GM12878 (cell line): Measurements from ENCODE around the gene TBXA2R. TPM values are rescaled to one million over a fixed set of nuclear protein-coding genes. Genes with fewer than 3 reads are reported as not detected.

Experiments used
- ATAC-seq: fragments of 200-7000 bp; cut with Tn5 transposase; 3 replicates; pipeline ENCODE4 v1.9.1; 2020; ENCODE audit warnings: mild to moderate bottlenecking, moderate library complexity
- BruUV-seq: library from RNA; stranded (reverse); fragments of 400-500 nt; replicated peaks from 2 replicates; lab custom pipeline; 2021; lab: Mats Ljungman, UMichigan
- CTCF ChIA-PET: fragments of 300-600 bp; sonication (Branson Sonifier 250); formaldehyde crosslinking; extraction: SDS; loops from one replicate; lab custom pipeline; 2021; ENCODE audit warnings: inconsistent platforms; lab: Yijun Ruan, JAX
- POLR2A ChIA-PET: fragments of 350-600 bp; formaldehyde crosslinking; extraction: SDS; loops from one replicate; lab custom pipeline; 2021; ENCODE audit warnings: inconsistent platforms; lab: Charles Lee
- RAD21 ChIA-PET: fragments of 300-600 bp; sonication (Branson Sonifier 250); formaldehyde crosslinking; loops from one replicate; lab custom pipeline; 2023; ENCODE audit warnings: antibody characterized with exemption; ENCODE audit not compliant: unreplicated experiment; lab: Charles Lee
- SMC1A ChIA-PET: fragments of 300-600 bp; sonication (Branson Sonifier 250); formaldehyde crosslinking; loops from one replicate; lab custom pipeline; 2023; ENCODE audit not compliant: unreplicated experiment, uncharacterized antibody; lab: Charles Lee
- DNase-seq: peaks from one replicate; pipeline ENCODE4 v3.0.0-alpha.2; 2011; ENCODE audit warnings: low read depth, low spot score
- FAIRE-seq: peaks from 3 replicates; lab custom pipeline; 2011; peaks lifted over from hg19 to GRCh38; lab: Jason Lieb, UNC
- H2AFZ ChIP-seq: 2 replicates; pipeline ENCODE4 v1.6.0; 2011; ENCODE audit warnings: low read depth, low read length, control low read depth; ENCODE audit not compliant: control insufficient read depth
- H3K27ac ChIP-seq: 2 replicates; pipeline ENCODE4 v1.5.1; 2011; ENCODE audit warnings: control low read depth; ENCODE audit not compliant: control insufficient read depth, insufficient read depth
- H3K27me3 ChIP-seq, 2 experiments: replicated peaks in 1 of 2; 2 replicates each; pipeline versions ENCODE4 v1.6.0 to v1.6.1; 2011; ENCODE audit warnings: low read length in 1 of 2; ENCODE audit not compliant: control insufficient read depth in 2 of 2, insufficient read depth in 2 of 2
- H3K36me3 ChIP-seq, 2 experiments: 2 replicates each; pipeline ENCODE4 v1.5.1; 2011; ENCODE audit warnings: low read length in 1 of 2; ENCODE audit not compliant: control insufficient read depth in 2 of 2, insufficient read depth in 2 of 2
- H3K4me1 ChIP-seq: 2 replicates; pipeline ENCODE4 v1.6.1; 2011; ENCODE audit warnings: mild to moderate bottlenecking, low read length, moderate library complexity, mixed read lengths; ENCODE audit not compliant: control insufficient read depth, insufficient read depth
- H3K4me2 ChIP-seq: 2 replicates; pipeline ENCODE4 v1.6.0; 2011; ENCODE audit warnings: control low read depth; ENCODE audit not compliant: control insufficient read depth, insufficient read depth
- H3K4me3 ChIP-seq: fragments of 200-600 bp; sonication (generic); 2 replicates; pipeline ENCODE4 v1.5.1; 2016
- H3K79me2 ChIP-seq: 2 replicates; pipeline ENCODE4 v1.6.0; 2011; ENCODE audit warnings: low read length; ENCODE audit not compliant: control insufficient read depth, insufficient read depth
- H3K9ac ChIP-seq: 2 replicates; pipeline ENCODE4 v1.8.0; 2011; ENCODE audit warnings: low read length, control low read depth, mixed read lengths; ENCODE audit not compliant: control insufficient read depth, insufficient read depth
- H3K9me3 ChIP-seq: replicated peaks from 3 replicates; pipeline ENCODE4 v1.5.1; 2011; ENCODE audit warnings: mild to moderate bottlenecking, low read length; ENCODE audit not compliant: control insufficient read depth, insufficient read depth
- H4K20me1 ChIP-seq: 2 replicates; pipeline ENCODE4 v1.6.0; 2011; ENCODE audit not compliant: control insufficient read depth, insufficient read depth
- BACH1 ChIP-seq: fragments of 450-650 bp; IDR thresholded peaks from 2 replicates; pipeline ENCODE4 v1.6.1; 2017; ENCODE audit warnings: mild to moderate bottlenecking, borderline replicate concordance
- POLR2A ChIP-seq: IDR thresholded peaks from 2 replicates; pipeline ENCODE4 v1.6.1; 2011; ENCODE audit warnings: low read depth, mild to moderate bottlenecking, low read length
- YY1 ChIP-seq: IDR thresholded peaks from 2 replicates; pipeline ENCODE4 v1.6.1; 2011; ENCODE audit warnings: low read depth, mild to moderate bottlenecking, low read length
- WGBS: methylation state at CpG from one replicate; pipeline ENCODE4 v1.1.6; 2016; ENCODE audit warnings: low lambda C conversion rate; ENCODE audit not compliant: insufficient replicate concordance, insufficient coverage; ENCODE audit errors: missing lambda C conversion rate; 5-methylcytosine and 5-hydroxymethylcytosine counted together
- in situ Hi-C: fragments of 300-500 bp; cut with MboI; formaldehyde crosslinking; loops from 9 replicates; pipeline ENCODE4 v1.14.3; 2018; ENCODE audit warnings: mixed read lengths
- intact Hi-C: fragments of 100-400 bp; cut with micrococcal nuclease; formaldehyde crosslinking; loops from one replicate; pipeline ENCODE4 v1.14.2; 2022; ENCODE audit not compliant: unreplicated experiment
- polyA plus RNA-seq, 11 experiments: library from polyadenylated mRNA; depleted of rRNA in 4 of 11; unstranded in 6 of 11; stranded (reverse) in 5 of 11; fragments of >200 nt; fragmentation: Nextera tagmentation in 4 of 11; fragmentation: Illumina TruSeq in 1 of 11; extraction: Ambion mirVana in 4 of 11; extraction: Trizol in 1 of 11; gene quantifications; 1 replicate in 1 of 11; 2 replicates in 10 of 11; pipeline versions ENCODE4 v1.2.1 to v1.2.3, GENCODE V29; 2011 to 2016; ENCODE audit warnings: inconsistent platforms in 2 of 11, missing spikeins in 2 of 11, low read depth in 1 of 11
- total RNA-seq, 4 experiments: library from RNA; depleted of rRNA in 3 of 4; stranded (reverse); fragments of >200 nt in 3 of 4; fragmentation: Illumina TruSeq in 1 of 4; extraction: Trizol in 1 of 4; gene quantifications; 2 replicates each; pipeline versions ENCODE4 v1.2.1 to v1.2.3, GENCODE V29; 2013 to 2021

The TBXA2R gene
- total and polyA plus RNA-seq, 10 of the 15 experiments (the other 5 are each of a cell fraction or from before 2014, with no cell fraction given): 0.03 TPM; not detected in 8

- Histone ChIP-seq H3K4me3 (no peak overlapping the region), H3K27ac (no peak overlapping the region), H3K9me3 (no peaks in the 10 kb centered on the region), H3K36me3 (peaks cover 0 to 16% of the 10 kb centered on the region in 2 experiments; a peak in 3 of 4 replicates), H3K4me2 (no peak overlapping the region), H3K4me1 (no peaks in the 10 kb centered on the region), H3K79me2 (no peaks in the 10 kb centered on the region), H3K9ac (no peak overlapping the region), H3K27me3 (no peaks in the 10 kb centered on the region), H2AFZ (no peak overlapping the region), H4K20me1 (no peaks in the 10 kb centered on the region)
- in situ Hi-C loops (no loop called here), intact Hi-C loops (no loop called here)
- TF ChIP-seq POLR2A (peak; percentile 54; the same call in 1 of the 2 replicates), BACH1 (no peak)
- POLR2A ChIA-PET: no interaction called here
- no TSS peak for BruUV-seq
- CTCF ChIA-PET: interaction anchor here (1.8 kb wide), 1 partner anchor 70 kb away, joined by 6 read pairs; no protein-coding TSS in a partner anchor
- no peak for DNase-seq
- 88% methylated on average over 25 of the region's 26 CpGs for WGBS
- no peak for FAIRE-seq
- RAD21 ChIA-PET: no interaction called here
- SMC1A ChIA-PET: no interaction called here
- no peak for ATAC-seq
Observed at GRCh38 chr19:3615524-3616135, 9.0 kb upstream of the TBXA2R start.

- no peak for FAIRE-seq
- no peak overlapping the region for H2AFZ ChIP-seq
- ATAC-seq: no peak
- peaks cover 0 to 15% of the 10 kb centered on the region in 2 experiments; a peak in 3 of 4 replicates for H3K36me3 ChIP-seq
- POLR2A ChIA-PET: no interaction called here
- H3K9me3 ChIP-seq: no peaks in the 10 kb centered on the region
- 89% methylated on average over 18 of the region's 18 CpGs for WGBS
- H3K4me3 ChIP-seq: no peak overlapping the region
- H3K79me2 ChIP-seq: no peaks in the 10 kb centered on the region
- in situ Hi-C loops: no loop called here
- intact Hi-C loops: no loop called here
- SMC1A ChIA-PET: no interaction called here
- no peak overlapping the region for H3K4me2 ChIP-seq
- RAD21 ChIA-PET: no interaction called here
- H4K20me1 ChIP-seq: no peaks in the 10 kb centered on the region
- H3K4me1 ChIP-seq: no peaks in the 10 kb centered on the region
- CTCF ChIA-PET: interaction anchor here (1.8 kb wide), 1 partner anchor 70 kb away, joined by 6 read pairs; no protein-coding TSS in a partner anchor
- no peak for DNase-seq
- no peak overlapping the region for H3K9ac ChIP-seq
- no TSS peak for BruUV-seq
- H3K27me3 ChIP-seq: no peaks in the 10 kb centered on the region
- no peak overlapping the region for H3K27ac ChIP-seq
- no peak for TF ChIP-seq YY1
Observed at GRCh38 chr19:3614858-3615505, 8.3 kb upstream of the TBXA2R start.
